Measurements from ENCODE around the gene SHKBP1. TPM values are rescaled to one million over a fixed set of nuclear protein-coding genes. Genes with fewer than 3 reads are reported as not detected.
A peak's percentile ranks its signal among the peaks of the same experiment; 100 is the strongest.

SHKBP1 gene
- total and polyA plus RNA-seq, 4 experiments from 2014 or later, result 137 to 170 (median 161) TPM

DNA sequence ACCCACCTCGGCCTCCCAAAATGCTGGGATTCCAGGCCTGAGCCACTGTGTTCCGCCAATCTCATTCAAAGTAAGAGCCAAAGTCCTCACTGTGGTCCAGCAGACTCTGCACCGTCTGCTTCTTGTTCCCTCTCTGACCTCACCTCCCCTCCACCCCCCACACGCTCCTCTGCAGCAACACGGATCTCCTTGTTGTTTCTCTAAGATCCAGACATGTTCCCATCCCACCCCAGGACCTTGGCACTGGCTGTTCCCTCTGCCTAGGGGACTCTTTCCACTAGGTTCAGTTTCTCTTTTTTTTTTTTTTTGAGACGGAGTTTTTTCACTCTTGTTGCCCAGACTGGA is 62.9 kb downstream of the SHKBP1 start:
- POLR2A ChIA-PET (ENCODE audit: partially characterized antibody), result no interaction called here
- H3K36me3 ChIP-seq (ENCODE audit: insufficient read depth, low read length), result no peaks in the 10 kb centered on the region
- no peak overlapping the region for H3K4me3 ChIP-seq (ENCODE audit: low read length in 2 of 2)
- intact Hi-C loops (cut with micrococcal nuclease), result no loop called here
- Mint-ChIP-seq H3K27me3 (peaks cover 2% of the 10 kb centered on the region in 2 donors), H3K36me3 (no peaks in the 10 kb centered on the region), H3K9me3 (no peaks in the 10 kb centered on the region), H3K27ac (no peak overlapping the region), H3K4me3 (no peak overlapping the region), H3K4me1 (peaks cover under 1 to 5% (median 3%) of the 10 kb centered on the region in 4 donors)
- H3K27ac ChIP-seq (ENCODE audit: low read depth, low read length), result no peak overlapping the region
- H3K4me1 ChIP-seq (ENCODE audit: insufficient read depth, low read length), result peaks cover 2% of the 10 kb centered on the region
- no peak for DNase-seq
- CTCF ChIA-PET (ENCODE audit: partially characterized antibody), result interaction anchor here (0.6 to 2.3 kb wide), 3 partner anchors 34 to 304 kb away, joined by 3 to 7 read pairs (median 4); no protein-coding TSS in a partner anchor
- H3K9me3 ChIP-seq (ENCODE audit: control insufficient read depth in 1 of 2, low read length in 2 of 2), result no peaks in the 10 kb centered on the region
- H3K27me3 ChIP-seq (ENCODE audit: insufficient read depth, low read length), result no peaks in the 10 kb centered on the region

GRCh38 chr19:40640744-40641143 is 64.1 kb downstream of the SHKBP1 start:
- Mint-ChIP-seq H3K4me3 (no peak overlapping the region), H3K36me3 (no peaks in the 10 kb centered on the region), H3K9me3 (no peaks in the 10 kb centered on the region), H3K27ac (peak overlapping the region in 1 of 7 donors; percentile 61), H3K27me3 (peaks cover 2 to 4% of the 10 kb centered on the region in 2 donors), H3K4me1 (peaks cover 0 to 3% (median 2%) of the 10 kb centered on the region in 4 donors)
- ChIA-PET CTCF (ENCODE audit: partially characterized antibody) (no interaction called here), POLR2A (ENCODE audit: partially characterized antibody) (no interaction called here)
- no peak overlapping the region for H3K4me3 ChIP-seq (ENCODE audit: low read length in 2 of 2)
- no peaks in the 10 kb centered on the region for H3K27me3 ChIP-seq (ENCODE audit: insufficient read depth, low read length)
- no peak overlapping the region for H3K27ac ChIP-seq (ENCODE audit: low read depth, low read length)
- no peaks in the 10 kb centered on the region for H3K9me3 ChIP-seq (ENCODE audit: control insufficient read depth in 1 of 2, low read length in 2 of 2)
- no peaks in the 10 kb centered on the region for H3K4me1 ChIP-seq (ENCODE audit: insufficient read depth, low read length)
- no peak for DNase-seq
- H3K36me3 ChIP-seq (ENCODE audit: insufficient read depth, low read length), result no peaks in the 10 kb centered on the region
- intact Hi-C loops (cut with micrococcal nuclease), result no loop called here

Other genes with a start within 250 kb of the SHKBP1 start
- gene C19orf47, start 228.5 kb upstream of the SHKBP1 start, total RNA-seq, result 10 to 100 TPM; 13.7 to 17.7 TPM
- gene C19orf47, start 228.5 kb upstream of the SHKBP1 start, polyA plus RNA-seq, result 10 to 100 TPM; 10.0 to 10.7 TPM
- 100 to 1,000 TPM; 116 to 117 TPM for gene PLD3, start 228.2 kb upstream of the SHKBP1 start, total RNA-seq
- gene PLD3, start 228.2 kb upstream of the SHKBP1 start, polyA plus RNA-seq, result 10 to 100 TPM; 61.0 to 74.7 TPM
- not detected for gene HIPK4, start 186.7 kb upstream of the SHKBP1 start, total RNA-seq
- not detected for gene HIPK4, start 186.7 kb upstream of the SHKBP1 start, polyA plus RNA-seq
- gene PRX, start 163.5 kb upstream of the SHKBP1 start, total RNA-seq, result 1 to 10 TPM; 3.3 to 3.4 TPM
- gene PRX, start 163.5 kb upstream of the SHKBP1 start, polyA plus RNA-seq, result under 1 TPM in 1 of 2 donors, not detected in 1; 0.23 TPM
- gene SERTAD1, start 150.9 kb upstream of the SHKBP1 start, total RNA-seq, result 10 to 100 TPM; 10.6 to 11.3 TPM
- gene SERTAD1, start 150.9 kb upstream of the SHKBP1 start, polyA plus RNA-seq, result 10 to 100 TPM in 1 of 2 donors, 1 to 10 TPM in 1; 5.4 to 10.7 TPM
- 10 to 100 TPM; 17.8 to 19.4 TPM for gene SERTAD3, start 132.5 kb upstream of the SHKBP1 start, total RNA-seq
- 10 to 100 TPM in 1 of 2 donors, 1 to 10 TPM in 1; 9.4 to 11.4 TPM for gene SERTAD3, start 132.5 kb upstream of the SHKBP1 start, polyA plus RNA-seq
- 10 to 100 TPM; 12.3 to 16.3 TPM for gene BLVRB, start 111.1 kb upstream of the SHKBP1 start, total RNA-seq
- 10 to 100 TPM; 25.4 to 34.6 TPM for gene BLVRB, start 111.1 kb upstream of the SHKBP1 start, polyA plus RNA-seq
- under 1 TPM; 0.17 to 0.30 TPM for gene SPTBN4, start 109.9 kb upstream of the SHKBP1 start, total RNA-seq
- under 1 TPM in 1 of 2 donors, not detected in 1; 0.02 TPM for gene SPTBN4, start 109.9 kb upstream of the SHKBP1 start, polyA plus RNA-seq
- gene LTBP4, start 24.5 kb downstream of the SHKBP1 start, total RNA-seq, result 100 to 1,000 TPM; 157 to 158 TPM
- 10 to 100 TPM; 26.0 to 49.4 TPM for gene LTBP4, start 24.5 kb downstream of the SHKBP1 start, polyA plus RNA-seq
- gene NUMBL, start 113.8 kb downstream of the SHKBP1 start, total RNA-seq, result 10 to 100 TPM; 15.8 to 20.2 TPM
- 1 to 10 TPM in 1 of 2 donors, under 1 TPM in 1; 0.35 to 1.6 TPM for gene NUMBL, start 113.8 kb downstream of the SHKBP1 start, polyA plus RNA-seq
- gene COQ8B, start 140.0 kb downstream of the SHKBP1 start, total RNA-seq, result 10 to 100 TPM; 48.0 to 54.7 TPM
- gene COQ8B, start 140.0 kb downstream of the SHKBP1 start, polyA plus RNA-seq, result 10 to 100 TPM; 20.2 to 20.4 TPM
- 10 to 100 TPM in 1 of 2 experiments, 1 to 10 TPM in 1; 8.1 to 10.2 TPM for gene ITPKC, start 140.2 kb downstream of the SHKBP1 start, total RNA-seq
- gene ITPKC, start 140.2 kb downstream of the SHKBP1 start, polyA plus RNA-seq, result 1 to 10 TPM; 1.9 to 7.2 TPM
- 1 to 10 TPM; 5.2 to 5.5 TPM for gene ACTMAP, start 173.6 kb downstream of the SHKBP1 start, total RNA-seq
- gene ACTMAP, start 173.6 kb downstream of the SHKBP1 start, polyA plus RNA-seq, result 1 to 10 TPM in 1 of 2 donors, under 1 TPM in 1; 0.26 to 2.8 TPM
- gene SNRPA, start 174.3 kb downstream of the SHKBP1 start, total RNA-seq, result 10 to 100 TPM; 93.3 to 95.7 TPM
- gene SNRPA, start 174.3 kb downstream of the SHKBP1 start, polyA plus RNA-seq, result 10 to 100 TPM; 48.8 to 63.9 TPM
- gene MIA, start 198.6 kb downstream of the SHKBP1 start, total RNA-seq, result 10 to 100 TPM; 11.2 to 11.4 TPM
- not detected for gene MIA, start 198.6 kb downstream of the SHKBP1 start, polyA plus RNA-seq
- 10 to 100 TPM; 53.5 to 55.0 TPM for gene RAB4B, start 201.4 kb downstream of the SHKBP1 start, total RNA-seq
- 10 to 100 TPM; 67.3 to 69.8 TPM for gene RAB4B, start 201.4 kb downstream of the SHKBP1 start, polyA plus RNA-seq
- 100 to 1,000 TPM; 203 to 219 TPM for gene EGLN2, start 222.3 kb downstream of the SHKBP1 start, total RNA-seq
- 100 to 1,000 TPM; 141 to 207 TPM for gene EGLN2, start 222.3 kb downstream of the SHKBP1 start, polyA plus RNA-seq